ENCODE data around the gene TMC1.
A peak's percentile ranks its signal among the peaks of the same experiment; 100 is the strongest.
"Not testable (repeated sequence)": the region's sequence is repeated elsewhere in the genome, so short reads cannot be mapped to it uniquely, and the experiment has no call there.

The TMC1 gene

GRCh38 chr9:72497447-72498046 is 23.9 kb upstream of the TMC1 start:
- no peak overlapping the region for H3K27ac ChIP-seq
- no peak for DNase-seq (ENCODE audit: low spot score)
- no peak for TF ChIP-seq CTCF (IDR thresholded peaks at IDR 0.05)
- no peak overlapping the region for H3K4me3 ChIP-seq

GRCh38 chr9:72506615-72507014 is 14.8 kb upstream of the TMC1 start:
- DNase-seq (ENCODE audit: low spot score): no peak
- TF ChIP-seq CTCF (IDR thresholded peaks at IDR 0.05): no peak
- Histone ChIP-seq H3K27ac (no peak overlapping the region), H3K4me3 (no peak overlapping the region)

- TF ChIP-seq CTCF (IDR thresholded peaks at IDR 0.05): no peak
- H3K27ac ChIP-seq: no peak overlapping the region
- H3K4me3 ChIP-seq: no peak overlapping the region
- DNase-seq (ENCODE audit: low spot score): no peak
Measured at GRCh38 chr9:72509053-72509452, 12.4 kb upstream of the TMC1 start.

GRCh38 chr9:72509635-72510034 is 11.8 kb upstream of the TMC1 start:
- no peak for DNase-seq (ENCODE audit: low spot score)
- no peak overlapping the region for H3K27ac ChIP-seq
- no peak for TF ChIP-seq CTCF (IDR thresholded peaks at IDR 0.05)
- H3K4me3 ChIP-seq: no peak overlapping the region

- H3K4me3 ChIP-seq; DNase-seq (ENCODE audit: low spot score); H3K27ac ChIP-seq: not testable (repeated sequence)
Measured at GRCh38 chr9:72521011-72521410, 397 bp upstream of the TMC1 start.

- Histone ChIP-seq H3K27ac (peak overlapping the region in 1 of 2 donors; percentile 35), H3K4me3 (no peak overlapping the region)
- DNase-seq (ENCODE audit: low spot score): no peak
- no peak for TF ChIP-seq CTCF (IDR thresholded peaks at IDR 0.05)
Measured at GRCh38 chr9:72524820-72525540, 3.6 kb downstream of the TMC1 start.

GRCh38 chr9:72526901-72527800 is 5.7 kb downstream of the TMC1 start:
- DNase-seq (ENCODE audit: low spot score): peak; percentile 75
- Histone ChIP-seq H3K4me3 (peak overlapping the region; percentile 52), H3K27ac (peak overlapping the region; percentile 34 to 62)
- no peak for TF ChIP-seq CTCF (IDR thresholded peaks at IDR 0.05)
